NT2/D1 (cell line): ENCODE results near the gene GNG4.

Source experiments
- DNase-seq: peaks from one replicate; pipeline ENCODE4 v3.0.0-alpha.2; 2011; ENCODE audit warnings: low read depth, low spot score
- H3K27me3 ChIP-seq: 2 replicates; pipeline ENCODE4 v1.6.0; 2011; ENCODE audit warnings: mild to moderate bottlenecking; ENCODE audit not compliant: insufficient read length, insufficient read depth
- H3K36me3 ChIP-seq: 2 replicates; pipeline ENCODE4 v1.6.1; 2011; ENCODE audit warnings: mild to moderate bottlenecking, low read length, mixed read lengths; ENCODE audit not compliant: insufficient read depth, insufficient read length
- H3K4me1 ChIP-seq: 2 replicates; pipeline ENCODE4 v1.5.1; 2011; ENCODE audit not compliant: insufficient read depth, insufficient read length
- H3K4me3 ChIP-seq: 2 replicates; pipeline ENCODE4 v1.5.1; 2011; ENCODE audit warnings: low read depth; ENCODE audit not compliant: insufficient read length
- H3K9ac ChIP-seq: 2 replicates; pipeline ENCODE4 v1.6.0; 2011; ENCODE audit warnings: low read depth; ENCODE audit not compliant: insufficient read length
- H3K9me3 ChIP-seq: 2 replicates; pipeline ENCODE4 v1.5.1; 2011; ENCODE audit warnings: mild to moderate bottlenecking, low read length; ENCODE audit not compliant: insufficient read depth
- SUZ12 ChIP-seq: IDR thresholded peaks from 2 replicates; pipeline ENCODE4 v1.6.1; 2011; ENCODE audit not compliant: insufficient read length, insufficient read depth; ENCODE audit errors: extremely low read depth
- YY1 ChIP-seq: IDR thresholded peaks from 2 replicates; pipeline ENCODE4 v1.6.1; 2011; ENCODE audit not compliant: insufficient read length, insufficient read depth
- ZNF274 ChIP-seq: IDR thresholded peaks from 2 replicates; pipeline ENCODE4 v1.6.1; 2011; ENCODE audit warnings: mild to moderate bottlenecking, low read depth, low read length

GNG4 gene

GRCh38 chr1:235649368-235650163 lies at the start of gene GNG4:
Gene GNG4, minus strand, starts transcription at chr1:235649784. Its CDS starts 65,946 bp downstream, at chr1:235583838.
- Histone ChIP-seq H3K36me3 (no peaks in the 10 kb centered on the region), H3K9ac (peak within 1 kb of the TSS; percentile 88), H3K4me1 (peaks cover 5% of the 10 kb centered on the region), H3K27me3 (peaks cover 60% of the 10 kb centered on the region), H3K9me3 (no peaks in the 10 kb centered on the region), H3K4me3 (peak within 1 kb of the TSS; percentile 68)
- DNase-seq: no peak
- TF ChIP-seq ZNF274 (no peak), SUZ12 (no peak)

- no peak for DNase-seq
- Histone ChIP-seq H3K36me3 (no peaks in the 10 kb centered on the region), H3K4me1 (no peaks in the 10 kb centered on the region), H3K4me3 (no peak overlapping the region), H3K9ac (no peak overlapping the region), H3K9me3 (no peaks in the 10 kb centered on the region), H3K27me3 (no peaks in the 10 kb centered on the region)
- TF ChIP-seq YY1 (no peak), SUZ12 (no peak)
Observed at GRCh38 chr1:235697508-235697907, 47.9 kb upstream of the GNG4 start.

GRCh38 chr1:235689356-235689755 lies 39.8 kb upstream of the GNG4 start:
- H3K9me3 ChIP-seq: no peaks in the 10 kb centered on the region
- H3K9ac ChIP-seq: no peak overlapping the region
- TF ChIP-seq SUZ12 (no peak), YY1 (no peak), ZNF274 (no peak)
- DNase-seq: no peak
- H3K36me3 ChIP-seq: no peaks in the 10 kb centered on the region
- H3K27me3 ChIP-seq: no peaks in the 10 kb centered on the region
- no peaks in the 10 kb centered on the region for H3K4me1 ChIP-seq
- no peak overlapping the region for H3K4me3 ChIP-seq

GRCh38 chr1:235688096-235688495 lies 38.5 kb upstream of the GNG4 start:
- TF ChIP-seq ZNF274: no peak
- TF ChIP-seq YY1: no peak
- no peak for TF ChIP-seq SUZ12
- DNase-seq: no peak

GRCh38 chr1:235683653-235684052 lies 34.1 kb upstream of the GNG4 start:
- H3K27me3 ChIP-seq: no peaks in the 10 kb centered on the region
- no peak overlapping the region for H3K9ac ChIP-seq
- H3K4me1 ChIP-seq: no peaks in the 10 kb centered on the region
- DNase-seq: no peak
- H3K36me3 ChIP-seq: no peaks in the 10 kb centered on the region
- no peak overlapping the region for H3K4me3 ChIP-seq
- no peaks in the 10 kb centered on the region for H3K9me3 ChIP-seq
- no peak for TF ChIP-seq ZNF274
- no peak for TF ChIP-seq YY1
- TF ChIP-seq SUZ12: no peak

More at GRCh38 chr1:235688096-235688495, 38.5 kb upstream of the GNG4 start:
- no peaks in the 10 kb centered on the region for H3K27me3 ChIP-seq
- no peak overlapping the region for H3K9ac ChIP-seq
- no peaks in the 10 kb centered on the region for H3K36me3 ChIP-seq
- H3K4me1 ChIP-seq: no peaks in the 10 kb centered on the region
- H3K9me3 ChIP-seq: no peaks in the 10 kb centered on the region
- H3K4me3 ChIP-seq: no peak overlapping the region

GRCh38 chr1:235682216-235682615 lies 32.6 kb upstream of the GNG4 start:
- H3K9me3 ChIP-seq: no peaks in the 10 kb centered on the region
- H3K9ac ChIP-seq: no peak overlapping the region
- DNase-seq: no peak
- no peaks in the 10 kb centered on the region for H3K36me3 ChIP-seq
- no peaks in the 10 kb centered on the region for H3K4me1 ChIP-seq
- no peak overlapping the region for H3K4me3 ChIP-seq
- no peak for TF ChIP-seq ZNF274
- no peak for TF ChIP-seq YY1
- no peak for TF ChIP-seq SUZ12
- no peaks in the 10 kb centered on the region for H3K27me3 ChIP-seq

GRCh38 chr1:235679644-235680043 lies 30.1 kb upstream of the GNG4 start:
- Histone ChIP-seq H3K36me3 (no peaks in the 10 kb centered on the region), H3K27me3 (no peaks in the 10 kb centered on the region), H3K4me1 (no peaks in the 10 kb centered on the region), H3K4me3 (no peak overlapping the region), H3K9me3 (peaks cover 19% of the 10 kb centered on the region), H3K9ac (no peak overlapping the region)
- no peak for DNase-seq
- TF ChIP-seq SUZ12 (no peak), ZNF274 (no peak), YY1 (no peak)
